Hematopoietic multipotent progenitor cell treated with erythropoietin and hydrocortisone succinate and interleukin-3 and kit ligand, for 15 days (in vitro differentiated cells): Measurements from ENCODE around the gene C8G.

Source experiments
- DNase-seq: peaks from one replicate; pipeline ENCODE4 v3.0.0-alpha.2; 2015; ENCODE audit warnings: low spot score

Gene C8G

DNA sequence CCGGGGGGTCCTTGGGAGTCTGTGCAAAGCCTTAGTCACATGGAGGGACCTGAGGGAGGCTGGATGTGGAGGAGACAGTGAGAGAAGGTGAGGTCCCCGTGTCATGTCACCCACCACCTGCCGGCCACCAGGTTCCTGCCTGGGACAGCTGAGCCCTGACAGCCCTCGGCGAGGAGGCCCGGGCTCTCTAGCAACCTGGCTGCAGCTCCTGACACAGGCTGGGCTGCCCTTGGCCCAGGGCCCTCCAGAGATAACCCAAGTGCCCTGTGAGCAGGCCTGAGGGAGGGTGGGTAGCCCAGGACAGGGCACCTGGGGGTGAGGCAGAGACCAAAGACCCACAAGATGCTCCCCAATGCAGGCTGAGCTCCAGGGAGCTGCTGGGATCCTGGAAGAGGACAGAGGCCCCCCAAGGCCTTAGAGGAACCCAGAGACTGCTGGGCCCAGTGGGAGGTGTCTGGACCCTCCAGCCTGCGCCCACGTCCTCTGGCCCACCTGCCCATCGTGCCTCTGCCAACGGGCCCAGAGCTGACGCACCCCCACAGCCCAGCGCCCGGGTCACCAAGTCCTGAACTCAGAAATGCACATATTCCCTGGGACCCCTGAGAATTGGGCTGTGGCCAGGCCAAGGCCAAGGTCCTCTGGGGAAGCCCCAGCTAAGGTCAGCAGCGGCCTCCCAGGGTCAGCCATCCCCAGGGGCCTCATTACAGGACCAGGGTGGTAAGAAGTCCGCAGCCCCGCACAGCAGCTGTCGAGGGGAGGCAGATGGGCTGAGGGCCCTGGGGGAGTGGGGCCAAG lies 23.5 kb downstream of the C8G start:
- no peak for DNase-seq

DNA sequence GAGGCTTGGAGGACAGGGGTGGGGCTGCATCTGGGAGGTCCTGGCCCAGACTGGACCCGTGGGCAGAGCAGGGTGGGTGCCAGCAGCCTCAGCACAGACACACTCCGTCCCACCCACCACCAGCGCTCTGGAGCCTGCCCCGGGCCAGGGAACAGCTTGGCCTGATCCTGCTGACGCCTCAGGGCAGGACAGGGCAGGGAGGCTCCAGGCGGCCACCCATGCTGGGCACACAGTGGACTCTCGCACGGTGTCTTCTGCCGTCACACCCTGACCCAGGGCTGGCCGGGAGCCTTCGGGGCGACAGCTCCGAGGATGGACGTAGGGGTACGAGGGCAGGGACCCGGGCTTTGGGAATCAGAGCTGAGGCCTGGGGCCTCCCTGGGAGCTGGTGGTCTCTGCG lies 24.1 kb downstream of the C8G start:
- DNase-seq: no peak

DNA sequence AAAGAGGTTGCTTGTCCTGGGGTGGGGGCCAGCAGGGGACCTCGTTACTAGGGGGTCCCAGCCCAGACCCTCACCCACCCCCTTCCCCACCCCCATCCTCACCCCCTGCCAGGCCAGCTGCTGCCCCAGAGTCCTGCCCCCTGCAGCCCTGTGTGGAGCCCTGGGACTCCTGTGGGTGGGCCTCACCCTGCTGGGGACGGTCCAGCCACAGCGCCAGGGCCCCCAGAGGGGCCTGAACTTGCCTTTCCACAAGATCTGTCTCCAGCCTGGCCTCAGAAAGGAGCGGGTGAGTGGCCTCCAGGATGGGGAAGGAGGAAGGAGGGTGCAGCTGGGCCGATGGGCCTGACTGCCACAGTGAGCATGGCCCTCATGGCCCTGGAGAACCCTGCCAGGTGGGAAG lies 24.7 kb downstream of the C8G start:
- DNase-seq: no peak

DNA sequence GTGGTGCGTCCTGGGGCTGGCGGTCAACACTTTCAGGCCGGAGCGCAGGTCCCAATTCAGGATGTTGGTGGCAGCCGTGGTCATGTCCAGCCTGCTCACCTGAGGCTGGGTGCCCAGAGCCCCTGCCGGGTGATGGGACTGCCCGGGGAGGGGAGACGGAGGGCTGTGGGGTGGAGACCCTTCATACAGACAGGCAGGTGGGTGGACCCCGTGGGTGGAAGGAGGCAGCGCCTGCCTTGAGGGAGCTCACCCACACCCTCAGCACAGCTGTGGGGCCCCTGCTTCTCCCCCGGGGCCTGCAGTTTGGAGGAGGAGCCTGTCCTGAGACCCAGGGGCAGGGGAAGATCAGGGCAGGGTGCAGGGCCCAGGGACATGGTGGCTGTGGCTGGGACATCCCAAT lies 25.3 kb downstream of the C8G start:
- no peak for DNase-seq

DNA sequence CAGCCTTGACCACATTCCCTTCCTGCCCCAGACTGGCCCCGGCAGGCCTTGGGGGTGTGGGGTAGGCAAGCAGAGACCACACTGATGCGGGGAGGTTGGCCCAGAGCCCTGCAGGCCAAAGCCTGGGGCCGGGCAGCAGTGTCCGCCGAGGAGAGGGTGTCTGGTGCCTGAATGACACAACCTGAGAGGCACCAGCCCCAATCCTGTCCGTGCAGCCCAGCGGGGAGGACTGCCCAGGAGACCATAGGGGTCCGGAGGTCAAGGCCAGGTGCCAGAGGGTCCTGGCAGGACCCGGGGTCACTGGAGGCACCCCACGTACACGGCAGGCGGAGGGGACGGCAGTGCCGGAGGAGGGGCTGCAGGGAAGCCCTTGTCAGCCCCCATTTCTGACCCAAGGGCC lies 26.7 kb downstream of the C8G start:
- DNase-seq: no peak

DNA sequence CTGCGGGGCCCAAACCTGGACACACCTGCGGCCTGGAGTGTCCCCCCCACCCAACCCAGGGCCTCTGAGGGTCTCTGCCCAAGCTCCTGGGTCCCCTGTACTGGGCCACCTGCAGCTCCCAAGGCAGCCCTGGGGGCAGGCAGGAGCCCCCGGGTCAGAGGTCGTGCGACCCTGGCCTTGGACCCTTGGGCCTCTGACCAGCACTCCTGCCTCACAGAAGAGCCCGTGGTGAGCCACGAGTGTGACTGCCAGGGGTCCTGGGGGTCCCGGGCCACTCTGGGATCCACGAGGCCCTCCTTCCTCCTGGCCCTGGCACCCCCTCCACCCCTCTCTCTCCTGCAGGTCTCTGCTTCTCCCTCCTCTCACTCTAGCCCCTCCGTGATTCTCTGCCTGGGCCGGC lies 27.3 kb downstream of the C8G start:
- no peak for DNase-seq

DNA sequence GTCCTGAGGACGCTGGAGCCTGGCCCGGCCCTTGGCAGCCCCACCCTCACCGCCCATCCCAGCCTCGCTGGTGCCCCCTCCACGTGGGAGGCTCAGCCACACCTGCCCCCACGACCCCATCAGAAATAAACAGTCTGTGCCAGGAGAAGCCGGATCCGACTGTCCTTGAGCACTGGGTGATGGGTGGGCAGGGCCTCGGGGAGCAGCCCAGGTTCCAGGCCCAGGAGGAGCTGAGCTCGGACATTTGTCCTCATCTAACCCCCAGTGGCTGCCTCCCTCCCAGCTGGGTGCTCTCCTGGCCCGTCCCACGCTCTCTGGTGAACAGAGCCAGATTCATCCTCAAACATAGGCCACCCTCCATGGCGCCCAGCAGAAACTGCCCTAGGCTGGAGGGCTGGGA lies 27.7 kb downstream of the C8G start:
- no peak for DNase-seq

DNA sequence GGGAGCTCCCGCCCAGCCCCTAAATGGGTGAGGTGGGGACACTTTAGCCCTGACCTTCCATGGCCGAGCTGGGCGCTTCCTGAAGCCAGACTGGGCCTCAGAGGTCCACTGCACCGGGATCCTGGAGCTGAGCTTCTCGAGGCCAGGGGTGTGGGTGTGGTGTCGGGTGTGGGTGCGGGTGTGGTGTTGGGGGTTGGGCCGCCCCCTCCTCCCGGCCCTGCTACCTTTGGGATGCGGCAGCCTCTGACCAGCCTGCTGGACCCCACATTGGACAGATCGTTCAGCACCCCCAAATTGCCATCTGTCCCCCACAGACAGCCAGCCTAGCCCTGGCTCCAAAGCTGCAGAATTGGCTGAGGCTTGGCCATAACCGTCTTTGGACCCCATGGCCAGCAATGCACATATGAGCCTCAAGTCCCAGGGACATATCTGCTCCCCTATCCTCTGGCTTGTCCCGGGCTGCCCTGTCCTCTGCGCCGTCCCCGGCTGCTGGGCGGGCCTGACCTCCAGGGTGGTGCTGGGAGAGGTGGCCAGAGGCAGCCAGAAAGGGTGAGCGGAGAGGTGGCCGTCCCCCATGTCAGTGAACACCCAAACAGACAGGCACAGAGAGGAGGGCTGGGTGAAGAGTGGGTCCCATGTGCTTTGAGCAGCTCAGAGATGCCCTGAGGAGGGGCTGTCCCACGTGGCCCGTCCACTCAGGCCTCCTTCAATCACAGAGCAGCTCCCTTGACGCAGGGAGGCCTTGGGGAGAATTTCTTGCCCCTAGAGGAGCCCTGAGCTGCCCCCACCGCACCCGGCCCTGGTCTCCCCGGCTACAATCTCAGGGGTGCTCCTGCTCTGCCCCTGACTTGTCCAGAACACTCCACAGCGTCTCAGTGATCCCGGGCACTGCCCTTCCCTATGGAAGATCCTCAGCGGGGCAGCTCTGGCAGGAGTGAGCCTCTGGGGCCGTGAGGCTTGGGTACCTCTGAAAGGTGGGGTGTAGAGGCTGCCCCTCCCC lies 28.9 kb downstream of the C8G start:
- no peak for DNase-seq

DNA sequence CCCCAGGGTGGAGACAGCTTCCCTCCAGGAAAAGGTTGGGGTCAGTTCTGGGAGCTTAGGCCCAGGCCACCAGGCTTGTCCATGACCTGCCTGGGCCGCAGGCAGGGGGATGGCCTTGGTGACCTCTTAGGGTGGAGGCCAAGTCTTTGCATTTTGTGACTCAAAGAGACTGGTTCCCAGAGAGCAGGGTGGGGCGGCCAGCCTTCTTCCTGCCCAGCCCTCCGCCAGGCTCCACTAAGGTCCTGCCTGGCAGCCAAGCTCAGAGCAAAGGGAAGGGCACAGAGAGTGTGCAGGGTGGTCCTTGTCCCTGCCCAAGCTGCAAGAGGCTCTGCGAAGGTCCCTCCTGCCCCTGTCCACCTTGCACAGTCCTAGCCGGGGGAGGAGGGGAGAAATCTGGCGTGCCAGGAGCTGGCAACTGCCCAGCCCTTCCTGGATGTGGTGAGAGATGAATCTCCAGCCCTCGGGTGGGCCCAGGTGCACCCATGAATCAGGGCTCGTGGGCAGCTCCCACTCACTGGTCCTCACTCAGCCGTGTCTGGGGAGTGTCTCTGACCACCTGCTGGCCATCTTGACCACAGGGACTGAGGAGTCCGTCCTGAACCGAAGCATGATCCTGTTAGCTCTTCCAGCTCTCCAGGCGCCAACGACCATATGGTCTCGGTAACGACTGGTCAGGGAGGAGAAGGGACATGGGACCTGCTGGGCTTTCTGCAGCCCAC lies 29.9 kb downstream of the C8G start:
- no peak for DNase-seq

DNA sequence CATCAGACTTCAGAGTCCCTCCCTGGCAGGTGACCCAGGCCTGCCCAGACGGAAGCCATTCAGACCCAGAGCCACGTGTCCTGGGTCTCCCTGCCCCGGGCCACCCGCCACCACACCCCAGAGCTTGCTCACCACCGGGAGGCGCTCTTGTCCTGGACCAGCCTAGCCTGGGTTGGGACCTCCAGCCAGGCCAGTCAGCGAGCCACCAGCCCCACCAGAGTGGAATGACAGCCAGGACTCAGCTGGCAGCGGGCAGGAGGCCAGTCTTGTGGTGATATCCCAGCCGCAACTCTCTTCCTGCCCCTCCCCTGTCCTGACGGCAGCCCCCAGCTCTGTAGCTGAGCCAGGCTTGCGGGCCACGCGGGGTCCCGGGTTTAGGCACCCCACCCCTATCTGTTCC lies 30.6 kb downstream of the C8G start:
- DNase-seq: peak; percentile 14

DNA sequence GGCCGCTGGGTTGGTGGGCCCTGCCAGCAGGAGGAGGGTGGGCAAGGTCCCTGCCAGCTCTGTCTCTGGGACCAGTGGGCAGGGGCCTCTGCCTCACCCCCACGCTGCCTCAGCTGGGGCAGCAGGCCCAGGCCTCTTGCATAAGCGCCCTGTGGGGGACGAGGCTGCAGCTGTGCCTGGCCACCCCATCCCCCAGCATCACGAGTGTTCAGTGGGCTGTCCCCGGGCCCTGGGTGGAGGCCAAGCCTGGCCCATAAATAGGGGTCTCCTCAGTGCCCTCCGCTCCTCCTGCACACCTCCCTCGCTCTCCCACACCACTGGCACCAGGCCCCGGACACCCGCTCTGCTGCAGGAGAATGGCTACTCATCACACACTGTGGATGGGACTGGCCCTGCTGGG lies 32.2 kb downstream of the C8G start, which contains the start of gene PTGDS:
TSS of gene PTGDS (plus strand) at position 282 of the 400 bp plus-strand sequence. CDS start at position 357, 75 bp downstream.
- DNase-seq: no peak

DNA sequence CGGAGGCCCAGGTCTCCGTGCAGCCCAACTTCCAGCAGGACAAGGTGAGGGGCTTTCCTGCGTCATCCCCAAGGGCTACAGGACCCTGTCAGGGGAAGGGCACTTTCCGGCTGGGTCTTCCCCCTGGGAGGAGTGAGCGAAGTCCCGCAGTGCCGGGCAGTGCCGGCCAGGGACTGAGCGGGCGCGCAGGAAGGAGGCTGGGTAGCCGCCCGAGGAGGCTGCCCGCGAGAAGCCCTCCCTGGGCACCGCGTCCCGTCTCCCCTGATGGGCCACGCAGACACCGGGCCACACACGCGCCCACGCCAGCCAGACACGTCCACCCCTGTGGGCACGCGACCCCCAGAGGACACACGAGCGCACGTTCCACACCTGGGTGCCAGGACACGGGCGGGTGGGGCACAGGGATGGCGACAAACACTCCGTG lies 32.6 kb downstream of the C8G start:
- no peak for DNase-seq

DNA sequence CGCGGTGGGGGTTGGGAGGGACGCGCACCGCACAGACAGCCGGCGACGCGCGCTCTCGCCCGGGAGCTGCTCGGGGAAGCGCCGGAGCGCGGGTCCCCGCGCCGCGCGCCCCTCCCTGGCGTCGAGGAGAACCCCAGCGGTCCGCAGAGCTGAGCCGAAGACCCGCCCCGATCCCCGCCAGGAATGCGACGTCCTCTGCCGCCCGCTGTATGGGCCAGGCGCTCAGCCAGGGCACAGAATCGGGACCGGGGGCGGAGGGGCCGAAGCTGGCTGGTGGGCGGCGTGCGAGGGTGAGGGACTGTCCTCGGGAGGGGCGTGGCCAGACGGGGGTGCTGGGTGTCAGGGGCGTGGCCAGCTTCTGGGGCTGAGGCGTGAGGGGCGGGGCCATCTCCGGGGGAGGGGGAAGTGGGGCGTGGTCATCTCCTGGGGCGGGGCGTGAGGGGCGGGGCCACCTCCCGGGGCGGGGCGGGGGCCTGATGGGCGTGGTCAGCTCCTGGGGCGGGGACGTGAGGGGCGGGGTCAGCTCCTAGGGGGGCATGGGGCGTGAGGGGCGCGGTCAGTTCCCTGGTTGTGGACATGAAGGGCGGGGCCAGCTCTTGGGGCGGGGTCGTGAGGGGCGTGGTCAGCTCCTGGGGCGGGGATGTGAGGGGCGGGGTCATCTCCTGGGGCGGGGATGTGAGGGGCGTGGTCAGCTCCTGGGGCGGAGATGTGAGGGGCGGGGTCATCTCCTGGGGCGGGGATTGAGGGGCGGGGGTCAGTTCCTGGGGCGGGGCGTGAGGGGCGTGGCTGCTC lies 33.2 kb downstream of the C8G start:
- peak; percentile 52 for DNase-seq

DNA sequence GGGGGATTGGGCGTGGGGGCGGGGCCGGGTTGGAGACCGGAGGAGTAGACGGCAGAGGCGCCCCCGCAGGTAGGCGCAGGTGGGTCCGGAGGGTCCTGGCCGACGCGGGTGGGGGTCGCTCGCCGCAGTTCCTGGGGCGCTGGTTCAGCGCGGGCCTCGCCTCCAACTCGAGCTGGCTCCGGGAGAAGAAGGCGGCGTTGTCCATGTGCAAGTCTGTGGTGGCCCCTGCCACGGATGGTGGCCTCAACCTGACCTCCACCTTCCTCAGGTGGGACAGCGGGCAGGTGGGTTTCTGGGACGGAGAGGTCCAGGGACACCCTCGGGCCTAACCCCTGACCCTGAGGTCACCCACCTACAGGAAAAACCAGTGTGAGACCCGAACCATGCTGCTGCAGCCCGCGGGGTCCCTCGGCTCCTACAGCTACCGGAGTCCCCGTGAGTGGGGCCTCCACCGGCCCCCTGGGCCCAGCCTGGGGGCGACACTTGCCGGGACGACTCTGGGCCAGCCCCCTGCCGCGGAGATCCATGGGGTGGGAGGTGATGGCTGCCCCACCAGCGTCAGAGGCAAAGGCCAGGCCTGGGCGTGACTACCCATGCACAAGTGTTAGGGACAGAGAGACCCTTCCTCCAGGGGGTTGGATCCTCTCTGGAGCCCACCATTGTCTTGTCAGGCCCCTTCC lies 34.0 kb downstream of the C8G start:
- DNase-seq: no peak

DNA sequence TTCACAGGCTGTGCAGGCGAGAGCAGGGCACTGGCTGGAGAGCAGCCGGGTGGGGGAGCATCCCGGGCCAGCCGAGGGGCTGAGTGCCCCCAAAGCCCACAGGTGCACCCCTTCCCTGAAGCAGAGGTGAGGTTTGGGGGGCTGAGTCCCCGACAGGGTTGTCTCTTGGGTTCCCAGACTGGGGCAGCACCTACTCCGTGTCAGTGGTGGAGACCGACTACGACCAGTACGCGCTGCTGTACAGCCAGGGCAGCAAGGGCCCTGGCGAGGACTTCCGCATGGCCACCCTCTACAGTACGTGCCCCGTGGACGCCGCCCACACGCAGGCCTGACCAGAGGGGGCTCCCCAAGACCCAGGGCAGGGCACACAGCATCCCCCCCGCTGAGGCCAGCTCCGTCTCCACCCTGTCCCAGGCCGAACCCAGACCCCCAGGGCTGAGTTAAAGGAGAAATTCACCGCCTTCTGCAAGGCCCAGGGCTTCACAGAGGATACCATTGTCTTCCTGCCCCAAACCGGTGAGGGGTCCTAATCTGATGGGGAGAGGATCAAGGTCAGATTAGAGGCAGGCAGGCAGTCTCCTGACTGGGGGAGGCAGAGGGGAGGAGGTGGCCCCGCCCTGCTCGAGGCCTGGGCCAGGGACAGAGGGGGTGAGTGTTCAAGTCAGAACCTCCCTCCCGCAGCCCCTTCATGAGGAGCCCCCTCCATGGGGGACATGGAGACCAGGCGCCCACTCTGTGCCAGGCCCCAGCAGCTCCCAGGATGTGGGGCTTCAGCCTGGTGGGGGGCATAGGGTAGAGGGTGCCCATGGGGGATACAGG lies 34.9 kb downstream of the C8G start:
- no peak for DNase-seq

DNA sequence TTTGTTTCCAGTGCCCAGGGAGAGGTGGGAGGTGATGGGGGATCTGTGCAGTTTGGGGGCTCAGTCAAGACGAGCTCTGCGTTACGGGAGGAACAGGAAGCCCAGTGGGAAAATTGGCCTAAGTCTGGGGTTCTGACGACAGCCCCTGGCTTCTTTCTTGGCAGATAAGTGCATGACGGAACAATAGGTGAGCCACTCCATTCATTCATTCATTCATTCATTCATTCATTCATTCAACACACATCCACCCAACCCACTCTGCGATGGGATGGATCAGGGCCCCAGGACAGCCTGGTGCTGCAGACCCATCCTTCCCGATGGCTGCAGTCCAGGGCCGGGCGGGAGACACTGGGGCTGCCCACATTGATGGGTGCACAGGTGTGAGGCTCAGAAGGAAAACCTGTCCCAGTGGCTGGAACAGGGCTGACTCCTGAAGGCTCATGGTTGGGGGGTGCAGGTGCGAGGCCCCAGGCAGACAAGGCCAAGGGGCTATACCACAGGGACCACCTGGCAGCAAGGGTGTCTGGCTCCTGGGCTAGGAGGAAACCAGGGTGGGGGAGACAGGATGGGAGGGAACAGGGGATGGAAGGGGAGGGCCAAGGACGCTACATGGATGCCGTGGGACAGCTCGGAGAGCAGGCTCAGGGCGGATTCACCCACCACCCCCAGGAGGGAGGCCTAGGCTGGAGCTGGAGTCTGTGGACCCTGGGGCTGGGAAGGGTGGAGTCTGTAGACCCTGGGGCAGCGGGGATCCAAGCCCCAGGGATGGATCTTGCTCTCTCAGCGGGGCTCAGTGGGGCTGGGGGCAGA lies 35.8 kb downstream of the C8G start:
- no peak for DNase-seq

DNA sequence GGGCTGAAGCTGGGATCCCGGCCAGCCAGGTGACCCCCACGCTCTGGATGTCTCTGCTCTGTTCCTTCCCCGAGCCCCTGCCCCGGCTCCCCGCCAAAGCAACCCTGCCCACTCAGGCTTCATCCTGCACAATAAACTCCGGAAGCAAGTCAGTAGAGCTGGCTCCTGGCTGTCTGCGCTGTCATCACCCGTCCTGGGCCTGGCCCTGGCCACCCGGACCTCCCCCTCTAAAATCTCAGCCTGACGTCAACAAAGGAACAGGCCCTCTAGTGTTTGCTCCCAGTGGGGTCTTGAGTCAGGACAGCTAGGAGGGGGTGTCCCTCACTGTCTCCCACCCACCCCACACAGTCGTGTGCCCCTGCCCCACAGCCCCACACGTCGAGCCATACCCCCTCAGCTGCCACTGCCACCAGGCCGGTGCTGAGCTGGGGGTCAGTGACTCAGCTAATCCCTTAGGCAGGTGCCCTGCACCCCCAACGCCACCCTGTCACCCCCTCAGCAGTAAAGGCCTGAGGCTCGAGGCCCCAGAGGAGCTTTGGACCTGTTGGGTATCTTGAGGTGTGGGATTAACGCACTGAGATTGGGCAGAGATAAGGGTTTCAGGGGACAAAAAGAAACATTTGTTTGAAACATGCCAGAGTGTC lies 36.7 kb downstream of the C8G start:
- no peak for DNase-seq

DNA sequence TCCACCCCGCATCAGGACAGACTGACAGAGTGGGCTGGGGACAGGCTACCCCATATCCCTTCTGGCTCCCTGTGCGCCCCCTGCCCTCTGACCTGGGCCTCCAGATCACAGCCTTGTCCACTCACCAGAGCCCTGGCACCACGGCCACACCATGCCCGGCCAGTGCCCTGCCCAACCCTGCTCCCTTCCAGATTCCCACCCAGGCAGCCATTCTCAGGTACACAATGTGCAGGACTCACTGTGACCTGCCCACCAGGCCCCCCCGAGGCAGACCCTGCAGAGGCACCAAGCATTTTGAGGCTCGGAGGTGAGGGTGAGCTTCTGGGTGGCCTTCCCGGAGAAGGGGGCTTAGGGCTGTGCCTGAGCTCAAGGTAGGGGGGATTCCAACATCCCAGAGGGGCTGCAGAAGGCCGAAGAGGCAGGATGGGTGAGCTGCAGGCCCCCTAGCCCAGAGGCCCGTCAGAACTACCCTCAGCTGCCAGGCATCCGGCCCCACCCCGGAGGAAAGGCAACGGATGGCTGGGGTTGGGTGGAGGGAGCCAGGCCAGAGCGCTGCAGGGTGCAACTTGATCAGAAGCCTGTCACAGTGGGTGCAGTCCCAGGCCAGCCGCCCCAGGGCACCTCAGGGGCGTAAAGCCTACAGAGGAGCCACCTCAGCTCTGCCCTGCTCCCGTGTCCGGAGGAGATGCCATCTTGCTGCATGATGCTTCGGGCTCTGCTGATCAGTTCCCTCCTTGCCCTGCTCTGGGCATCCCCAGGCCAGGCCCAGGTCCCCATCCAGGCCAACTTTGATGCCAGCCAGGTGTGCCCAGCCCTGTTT lies 37.4 kb downstream of the C8G start, which contains the start of gene LCNL1:
TSS of gene LCNL1 (plus strand) at position 762 of the 820 bp plus-strand sequence. CDS start 594 bp downstream, outside the sequence.
- no peak for DNase-seq
